Measurements from ENCODE around the gene HIVEP1.

GRCh38 chr6:12175626-12176025 is 163.5 kb downstream of the HIVEP1 start:
- TF ChIP-seq CTCF (conservative IDR thresholded peaks at IDR 0.05) (no peak), ZFX (IDR thresholded peaks at IDR 0.05) (no peak)
